SK-N-MC (cell line): ENCODE results near the gene TBC1D24.

ENCODE experiments used
- DNase-seq: peaks from one replicate; pipeline ENCODE4 v3.0.0-alpha.2; 2011; ENCODE audit warnings: low read depth, low spot score
- H3K27ac ChIP-seq: fragments of 200-600 bp; sonication (generic); 2 replicates; pipeline ENCODE4 v1.5.1; 2016; ENCODE audit warnings: mixed run types
- H3K36me3 ChIP-seq: fragments of 200-600 bp; sonication (generic); 2 replicates; pipeline ENCODE4 v1.6.1; 2017; ENCODE audit warnings: antibody characterized with exemption, low read length, mixed read lengths; ENCODE audit not compliant: insufficient read depth
- H3K4me3 ChIP-seq: fragments of 200-600 bp; sonication (generic); 2 replicates; pipeline ENCODE4 v1.5.1; 2016
- H3K9ac ChIP-seq: fragments of 200-600 bp; sonication (generic); 2 replicates; pipeline ENCODE4 v1.8.0; 2017; ENCODE audit warnings: mixed run types, mixed read lengths; ENCODE audit not compliant: insufficient read length
- H3K9me3 ChIP-seq: fragments of 200-600 bp; sonication (generic); 2 replicates; pipeline ENCODE4 v1.6.1; 2017; ENCODE audit warnings: low read depth, mild to moderate bottlenecking, antibody characterized with exemption, low read length, moderate library complexity, mixed read lengths
- EZH2 ChIP-seq: fragments of 200-600 bp; sonication (generic); IDR thresholded peaks from one replicate; pipeline ENCODE4 v1.6.1; 2017; ENCODE audit warnings: antibody characterized with exemption
- FOXP2 ChIP-seq: optimal IDR thresholded peaks from 2 replicates; pipeline ENCODE3; 2011; ENCODE audit warnings: mild to moderate bottlenecking, moderate library complexity; ENCODE audit not compliant: insufficient read depth; ENCODE audit errors: extremely low read length, control extremely low read depth
- POLR2AphosphoS5 ChIP-seq: IDR thresholded peaks from 2 replicates; pipeline ENCODE4 v1.6.1; 2012; ENCODE audit warnings: mild to moderate bottlenecking, low read depth, low read length, borderline replicate concordance

TBC1D24 gene

DNA sequence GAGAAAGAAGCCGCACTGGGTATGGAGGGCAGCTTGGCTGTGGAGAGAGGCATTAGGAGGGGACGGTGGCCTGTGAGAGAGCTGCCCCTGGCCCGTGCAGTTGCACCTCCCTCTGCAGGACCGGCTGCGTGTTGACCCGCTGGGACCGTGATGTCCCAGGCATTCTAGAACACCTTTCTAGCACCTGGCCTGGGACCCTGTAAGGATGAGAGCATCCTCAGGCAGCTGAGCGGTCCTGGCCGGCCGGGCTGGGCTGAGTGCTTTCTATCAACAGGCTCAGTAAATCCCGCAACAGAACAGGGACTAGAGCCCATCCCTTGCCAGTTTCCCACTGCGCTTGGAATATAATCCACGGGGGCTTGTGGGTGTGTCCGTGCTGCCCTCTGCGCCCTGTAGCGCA lies 14.7 kb downstream of the TBC1D24 start:
- no peaks in the 10 kb centered on the region for H3K9me3 ChIP-seq
- H3K4me3 ChIP-seq: no peak overlapping the region
- no peak for DNase-seq
- H3K9ac ChIP-seq: no peak overlapping the region
- TF ChIP-seq EZH2 (no peak), POLR2AphosphoS5 (no peak), FOXP2 (no peak)
- H3K27ac ChIP-seq: no peak overlapping the region
- no peaks in the 10 kb centered on the region for H3K36me3 ChIP-seq

DNA sequence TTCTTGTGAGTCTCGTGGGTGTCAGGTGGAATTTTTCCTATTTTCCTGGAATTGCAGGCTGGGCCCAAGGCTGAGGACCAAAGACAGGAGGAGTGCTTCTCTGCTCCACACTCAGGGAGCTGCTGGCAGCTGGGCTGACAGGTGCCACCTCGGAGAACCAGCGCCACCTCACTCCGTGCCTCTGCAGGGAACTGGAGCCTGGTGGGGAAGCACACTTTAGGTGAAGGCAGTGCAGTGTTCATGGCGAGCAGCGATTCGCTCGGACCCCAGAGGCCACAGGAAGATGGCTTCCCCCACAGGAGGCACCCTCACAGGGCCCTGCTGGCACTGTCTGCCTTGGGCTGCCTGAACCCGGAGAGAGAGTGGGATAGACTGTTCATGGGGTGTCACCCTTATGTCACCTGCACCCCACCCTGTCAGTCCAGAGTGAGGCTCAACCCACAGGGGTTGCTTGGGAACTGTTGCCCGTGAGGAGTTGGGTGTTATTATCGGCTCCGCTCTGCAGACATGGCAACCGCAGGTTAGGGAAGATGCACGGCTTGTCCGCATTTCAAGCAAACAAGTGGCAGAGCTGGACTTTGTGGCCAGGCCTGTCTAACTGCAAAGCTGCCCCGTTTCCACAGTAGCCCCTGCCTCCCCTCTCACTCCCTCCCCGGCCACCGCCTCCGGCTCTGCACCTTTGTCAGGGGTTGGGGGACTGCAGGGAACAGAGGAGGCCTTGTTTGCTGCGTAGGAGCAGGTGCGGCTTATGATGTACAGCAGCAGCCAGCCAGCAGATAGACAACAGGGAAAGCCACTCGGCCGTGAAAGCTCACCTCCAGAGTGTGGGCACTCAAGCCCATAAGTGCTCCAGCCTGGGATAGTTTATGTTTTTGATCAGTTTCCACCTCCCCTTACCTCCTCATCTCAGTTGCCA lies 15.5 kb downstream of the TBC1D24 start:
- Histone ChIP-seq H3K9me3 (no peaks in the 10 kb centered on the region), H3K36me3 (no peaks in the 10 kb centered on the region), H3K4me3 (no peak overlapping the region), H3K27ac (no peak overlapping the region), H3K9ac (no peak overlapping the region)
- no peak for DNase-seq
- TF ChIP-seq FOXP2 (no peak), POLR2AphosphoS5 (no peak), EZH2 (no peak)

GRCh38 chr16:2492292-2492691 lies 17.4 kb downstream of the TBC1D24 start:
- no peak overlapping the region for H3K9ac ChIP-seq
- peaks cover 5% of the 10 kb centered on the region; the same call in 1 of the 2 replicates for H3K36me3 ChIP-seq
- H3K27ac ChIP-seq: no peak overlapping the region
- TF ChIP-seq FOXP2: no peak
- TF ChIP-seq EZH2: no peak
- no peak for TF ChIP-seq POLR2AphosphoS5
- no peak for DNase-seq
- no peak overlapping the region for H3K4me3 ChIP-seq
- H3K9me3 ChIP-seq: no peaks in the 10 kb centered on the region

- DNase-seq: no peak
- TF ChIP-seq POLR2AphosphoS5 (no peak), FOXP2 (no peak), EZH2 (no peak)
- Histone ChIP-seq H3K9me3 (no peaks in the 10 kb centered on the region), H3K4me3 (no peak overlapping the region), H3K36me3 (peaks cover 5% of the 10 kb centered on the region; the same call in 1 of the 2 replicates), H3K27ac (no peak overlapping the region), H3K9ac (no peak overlapping the region)
These were observed 18.7 kb downstream of the TBC1D24 start for GRCh38 chr16:2493605-2494004.

- Histone ChIP-seq H3K36me3 (peaks cover 5% of the 10 kb centered on the region; the same call in 1 of the 2 replicates), H3K9ac (no peak overlapping the region), H3K27ac (no peak overlapping the region), H3K4me3 (no peak overlapping the region), H3K9me3 (no peaks in the 10 kb centered on the region)
- DNase-seq: no peak
- no peak for TF ChIP-seq POLR2AphosphoS5
- TF ChIP-seq EZH2: no peak
- no peak for TF ChIP-seq FOXP2
These were observed 19.7 kb downstream of the TBC1D24 start for GRCh38 chr16:2494616-2495015.

GRCh38 chr16:2495041-2495440 lies 20.1 kb downstream of the TBC1D24 start:
- no peak overlapping the region for H3K27ac ChIP-seq
- H3K9me3 ChIP-seq: no peaks in the 10 kb centered on the region
- TF ChIP-seq FOXP2 (no peak), POLR2AphosphoS5 (no peak), EZH2 (no peak)

GRCh38 chr16:2496223-2497115 lies 21.5 kb downstream of the TBC1D24 start:
- Histone ChIP-seq H3K27ac (no peak overlapping the region), H3K36me3 (peaks cover 5% of the 10 kb centered on the region; the same call in 1 of the 2 replicates)

More at GRCh38 chr16:2495041-2495440, 20.1 kb downstream of the TBC1D24 start:
- no peak for DNase-seq
- no peak overlapping the region for H3K9ac ChIP-seq
- peaks cover 5% of the 10 kb centered on the region; the same call in 1 of the 2 replicates for H3K36me3 ChIP-seq
- H3K4me3 ChIP-seq: no peak overlapping the region

GRCh38 chr16:2497116-2497630 lies 22.2 kb downstream of the TBC1D24 start:
- Histone ChIP-seq H3K4me3 (no peak overlapping the region), H3K36me3 (peaks cover 5% of the 10 kb centered on the region; the same call in 1 of the 2 replicates), H3K9me3 (no peaks in the 10 kb centered on the region), H3K27ac (no peak overlapping the region), H3K9ac (no peak overlapping the region)
- TF ChIP-seq FOXP2 (no peak), POLR2AphosphoS5 (no peak), EZH2 (no peak)
- no peak for DNase-seq

More at GRCh38 chr16:2496223-2497115, 21.5 kb downstream of the TBC1D24 start:
- H3K4me3 ChIP-seq: no peak overlapping the region
- H3K9me3 ChIP-seq: no peaks in the 10 kb centered on the region
- no peak for DNase-seq
- H3K9ac ChIP-seq: no peak overlapping the region
- no peak for TF ChIP-seq EZH2
- no peak for TF ChIP-seq POLR2AphosphoS5
- no peak for TF ChIP-seq FOXP2
